Neuron (in vitro differentiated cells): ENCODE results near the gene R3HCC1L.

Experiments used
- H2AFZ ChIP-seq: one replicate; pipeline ENCODE4 v1.6.1; 2013; ENCODE audit warnings: low read depth, mild to moderate bottlenecking, inconsistent platforms, low read length, moderate library complexity
- H3K27me3 ChIP-seq: one replicate; pipeline ENCODE4 v1.6.1; 2013; ENCODE audit warnings: low read length; ENCODE audit not compliant: insufficient read depth
- H3K36me3 ChIP-seq: one replicate; pipeline ENCODE4 v1.6.1; 2013; ENCODE audit warnings: low read length; ENCODE audit not compliant: insufficient read depth
- H3K4me1 ChIP-seq: one replicate; pipeline ENCODE4 v1.6.1; 2013; ENCODE audit warnings: low read length; ENCODE audit not compliant: insufficient read depth
- H3K4me3 ChIP-seq: 2 replicates; pipeline ENCODE4 v1.5.1; 2013; ENCODE audit warnings: mild to moderate bottlenecking, low read length, moderate library complexity
- H3K9me3 ChIP-seq: one replicate; pipeline ENCODE4 v1.6.1; 2013; ENCODE audit warnings: low read length

Gene R3HCC1L

GRCh38 chr10:98134431-98135221 lies at the start of gene R3HCC1L:
Gene R3HCC1L (plus strand): TSS chr10:98134657. CDS start chr10:98208115, 73,458 bp downstream.
- no peaks in the 10 kb centered on the region for H3K36me3 ChIP-seq
- peaks cover 6% of the 10 kb centered on the region for H3K4me1 ChIP-seq
- peak within 1 kb of the TSS; percentile 86 for H2AFZ ChIP-seq
- H3K9me3 ChIP-seq, result peaks cover 3% of the 10 kb centered on the region
- H3K4me3 ChIP-seq, result peak within 1 kb of the TSS; percentile 83
- no peaks in the 10 kb centered on the region for H3K27me3 ChIP-seq

GRCh38 chr10:98085238-98085637 lies 49.2 kb upstream of the R3HCC1L start:
- Histone ChIP-seq H3K4me3 (no peak overlapping the region), H2AFZ (no peak overlapping the region), H3K9me3 (no peaks in the 10 kb centered on the region), H3K4me1 (no peaks in the 10 kb centered on the region), H3K36me3 (no peaks in the 10 kb centered on the region), H3K27me3 (peaks cover 16% of the 10 kb centered on the region)

- H3K27me3 ChIP-seq, result peaks cover 10% of the 10 kb centered on the region
- no peak overlapping the region for H2AFZ ChIP-seq
- no peaks in the 10 kb centered on the region for H3K36me3 ChIP-seq
- H3K4me3 ChIP-seq, result no peak overlapping the region
- H3K9me3 ChIP-seq, result no peaks in the 10 kb centered on the region
- no peaks in the 10 kb centered on the region for H3K4me1 ChIP-seq
Measured at GRCh38 chr10:98086837-98087708, 47.4 kb upstream of the R3HCC1L start.

GRCh38 chr10:98088186-98088971 lies 46.1 kb upstream of the R3HCC1L start:
- H3K9me3 ChIP-seq, result no peaks in the 10 kb centered on the region
- no peaks in the 10 kb centered on the region for H3K27me3 ChIP-seq
- no peak overlapping the region for H2AFZ ChIP-seq
- no peaks in the 10 kb centered on the region for H3K36me3 ChIP-seq
- H3K4me3 ChIP-seq, result no peak overlapping the region
- no peaks in the 10 kb centered on the region for H3K4me1 ChIP-seq

GRCh38 chr10:98090822-98091221 lies 43.6 kb upstream of the R3HCC1L start:
- no peak overlapping the region for H2AFZ ChIP-seq
- H3K4me1 ChIP-seq, result no peaks in the 10 kb centered on the region
- H3K4me3 ChIP-seq, result no peak overlapping the region
- H3K27me3 ChIP-seq, result no peaks in the 10 kb centered on the region
- H3K9me3 ChIP-seq, result no peaks in the 10 kb centered on the region
- H3K36me3 ChIP-seq, result no peaks in the 10 kb centered on the region

GRCh38 chr10:98096316-98096715 lies 38.1 kb upstream of the R3HCC1L start:
- peaks cover 2% of the 10 kb centered on the region for H3K27me3 ChIP-seq
- no peaks in the 10 kb centered on the region for H3K4me1 ChIP-seq
- H3K4me3 ChIP-seq, result no peak overlapping the region
- no peaks in the 10 kb centered on the region for H3K9me3 ChIP-seq
- no peak overlapping the region for H2AFZ ChIP-seq
- H3K36me3 ChIP-seq, result no peaks in the 10 kb centered on the region

- H3K4me1 ChIP-seq, result no peaks in the 10 kb centered on the region
- no peaks in the 10 kb centered on the region for H3K9me3 ChIP-seq
- H3K36me3 ChIP-seq, result no peaks in the 10 kb centered on the region
- H3K4me3 ChIP-seq, result no peak overlapping the region
- peaks cover 2% of the 10 kb centered on the region for H3K27me3 ChIP-seq
- H2AFZ ChIP-seq, result no peak overlapping the region
Measured at GRCh38 chr10:98096731-98097130, 37.7 kb upstream of the R3HCC1L start.

GRCh38 chr10:98097175-98097574 lies 37.3 kb upstream of the R3HCC1L start:
- Histone ChIP-seq H3K9me3 (no peaks in the 10 kb centered on the region), H3K36me3 (no peaks in the 10 kb centered on the region)

GRCh38 chr10:98097616-98098015 lies 36.8 kb upstream of the R3HCC1L start:
- H3K27me3 ChIP-seq, result peaks cover 2% of the 10 kb centered on the region
- no peak overlapping the region for H2AFZ ChIP-seq
- H3K4me3 ChIP-seq, result no peak overlapping the region
- no peaks in the 10 kb centered on the region for H3K36me3 ChIP-seq
- no peaks in the 10 kb centered on the region for H3K4me1 ChIP-seq
- no peaks in the 10 kb centered on the region for H3K9me3 ChIP-seq

More at GRCh38 chr10:98097175-98097574, 37.3 kb upstream of the R3HCC1L start:
- peaks cover 2% of the 10 kb centered on the region for H3K27me3 ChIP-seq
- H3K4me1 ChIP-seq, result no peaks in the 10 kb centered on the region
- H2AFZ ChIP-seq, result no peak overlapping the region
- H3K4me3 ChIP-seq, result no peak overlapping the region

- H3K27me3 ChIP-seq, result peaks cover 5% of the 10 kb centered on the region
- no peak overlapping the region for H3K4me3 ChIP-seq
- H2AFZ ChIP-seq, result no peak overlapping the region
- H3K4me1 ChIP-seq, result no peaks in the 10 kb centered on the region
- no peaks in the 10 kb centered on the region for H3K36me3 ChIP-seq
- no peaks in the 10 kb centered on the region for H3K9me3 ChIP-seq
Measured at GRCh38 chr10:98098247-98098646, 36.2 kb upstream of the R3HCC1L start.

- Histone ChIP-seq H3K27me3 (peaks cover 5% of the 10 kb centered on the region), H3K4me3 (no peak overlapping the region), H2AFZ (no peak overlapping the region)
Measured at GRCh38 chr10:98100476-98100875, 34.0 kb upstream of the R3HCC1L start.

GRCh38 chr10:98101366-98101765 lies 33.1 kb upstream of the R3HCC1L start:
- Histone ChIP-seq H3K36me3 (no peaks in the 10 kb centered on the region), H3K9me3 (no peaks in the 10 kb centered on the region), H2AFZ (no peak overlapping the region), H3K4me1 (no peaks in the 10 kb centered on the region), H3K27me3 (peaks cover 5% of the 10 kb centered on the region), H3K4me3 (no peak overlapping the region)

More at GRCh38 chr10:98100476-98100875, 34.0 kb upstream of the R3HCC1L start:
- Histone ChIP-seq H3K4me1 (no peaks in the 10 kb centered on the region), H3K36me3 (no peaks in the 10 kb centered on the region), H3K9me3 (no peaks in the 10 kb centered on the region)
